ENCODE measurements around the gene JADE2.
A peak's percentile ranks its signal among the peaks of the same experiment; 100 is the strongest.
"Not testable (repeated sequence)": the region's sequence is repeated elsewhere in the genome, so short reads cannot be mapped to it uniquely, and the experiment has no call there.

Gene JADE2

DNA sequence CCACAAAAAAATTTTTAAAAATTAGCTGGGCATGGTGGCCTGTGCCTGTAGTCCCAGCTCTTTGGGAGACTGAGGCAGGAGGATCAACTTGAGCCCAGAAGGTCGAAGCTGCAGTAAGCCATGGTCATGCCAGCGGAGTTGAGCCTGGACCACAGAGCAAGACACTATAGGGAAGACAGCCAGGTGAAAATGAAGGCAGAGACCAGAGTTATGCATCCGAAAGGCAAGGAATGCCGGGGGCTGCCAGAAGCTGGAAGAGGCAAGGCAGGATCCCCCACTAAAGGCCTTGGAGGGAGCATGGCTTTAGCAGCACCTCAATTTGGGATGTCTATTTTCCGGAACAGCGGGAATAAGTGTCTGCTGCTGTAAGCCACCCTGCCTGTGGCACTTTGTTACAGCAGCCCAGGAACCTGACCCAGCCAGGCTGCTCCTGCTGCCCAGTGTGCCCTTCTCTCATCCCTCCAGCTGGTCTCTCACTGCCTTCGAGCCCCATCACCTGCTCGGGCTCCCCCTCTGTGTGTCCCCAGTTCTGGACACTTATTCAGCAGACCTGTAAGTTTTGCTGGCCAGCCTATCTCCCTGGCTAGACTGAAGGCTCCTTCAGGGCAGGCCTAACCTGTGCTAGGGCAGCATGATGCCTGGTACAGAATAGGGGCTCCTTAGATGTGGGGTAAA is 16.8 kb upstream of the JADE2 start:
- no peak for DNase-seq

GRCh38 chr5:134509308-134510040 is 16.0 kb upstream of the JADE2 start:
- DNase-seq = no peak

DNA sequence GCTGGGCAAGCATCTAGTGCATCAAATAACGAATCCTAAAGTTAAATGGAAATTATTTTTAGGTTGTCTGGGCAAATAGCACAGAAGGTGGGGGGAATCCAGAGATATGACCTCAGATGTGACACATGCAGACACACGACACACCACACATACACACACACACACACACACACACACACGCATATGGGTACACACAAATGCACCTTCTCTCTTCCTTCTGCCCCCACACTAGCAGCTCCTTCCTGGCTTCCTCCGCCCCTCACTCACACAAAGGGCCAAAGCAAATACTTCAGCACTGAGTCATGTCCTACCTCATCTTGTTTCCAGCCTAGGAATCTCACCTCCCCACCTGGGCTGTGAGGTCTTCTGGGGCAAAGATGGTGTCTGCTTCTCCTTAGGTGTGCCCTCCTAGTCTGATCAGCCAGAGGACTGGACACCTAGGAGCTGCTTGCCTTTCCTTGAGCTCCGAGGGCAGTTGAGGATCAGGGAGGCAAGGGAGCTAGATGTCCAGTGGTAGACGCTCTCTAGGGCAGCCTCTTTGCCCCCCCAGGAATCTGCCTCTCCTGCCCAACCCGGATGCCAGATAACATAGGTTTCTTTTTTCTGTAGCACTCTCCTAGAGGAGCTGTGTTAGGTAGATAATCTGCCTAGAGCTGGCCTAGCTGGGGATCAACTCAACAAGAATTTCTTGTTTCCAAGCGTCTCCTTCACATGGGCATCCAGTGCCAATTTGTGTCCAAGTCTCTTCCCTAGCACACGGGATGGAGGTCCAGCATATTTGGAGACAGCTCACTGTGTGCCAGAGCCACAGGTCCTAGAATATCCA is 14.3 kb upstream of the JADE2 start:
- no peak for DNase-seq

- DNase-seq = no peak
Observed at GRCh38 chr5:134511796-134512660, 13.4 kb upstream of the JADE2 start.

- DNase-seq = no peak
Observed at GRCh38 chr5:134512661-134512999, 12.8 kb upstream of the JADE2 start.

DNA sequence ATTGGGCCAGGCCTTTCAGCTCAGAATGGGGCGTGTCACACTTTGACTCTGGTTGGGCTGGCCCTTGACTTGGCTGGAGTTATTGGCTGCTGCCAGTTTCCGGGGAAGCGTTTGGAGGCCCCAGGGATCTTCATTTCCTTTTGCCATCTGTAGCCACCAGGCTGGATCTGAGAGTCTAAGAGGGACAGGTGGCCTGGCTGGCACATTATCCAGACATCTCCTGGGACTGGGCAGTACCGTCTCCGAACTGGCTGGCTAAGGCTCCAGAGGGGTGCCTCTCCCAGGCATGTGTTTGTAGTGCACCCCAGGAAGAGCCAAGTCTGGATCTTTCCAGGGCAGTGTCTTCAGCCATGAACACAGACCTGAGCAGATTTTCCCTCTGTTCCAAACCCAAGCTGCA is 9.7 kb upstream of the JADE2 start:
- no peak for DNase-seq

- not testable (repeated sequence) for DNase-seq
Observed at GRCh38 chr5:134516984-134517383, 8.5 kb upstream of the JADE2 start.

- DNase-seq = no peak
Observed at GRCh38 chr5:134517553-134517952, 7.9 kb upstream of the JADE2 start.

DNA sequence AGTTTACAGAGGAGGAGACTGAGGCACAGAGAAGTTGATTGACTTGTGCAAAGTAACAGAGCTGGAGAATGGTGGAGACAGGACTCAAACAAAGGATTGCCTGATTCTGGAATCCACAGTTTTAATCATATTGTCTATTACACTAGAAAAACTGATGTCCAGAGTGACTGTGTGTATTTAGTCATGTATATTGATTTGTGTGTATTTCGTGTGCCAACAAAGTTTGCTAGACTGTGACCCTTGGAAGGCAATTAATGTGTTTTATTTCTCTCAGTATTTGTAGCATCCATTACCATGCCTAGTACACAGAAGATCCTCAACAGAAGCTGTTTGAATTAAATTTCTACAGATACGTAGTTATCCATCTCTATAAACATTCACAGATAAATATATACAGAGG is 5.5 kb upstream of the JADE2 start:
- DNase-seq = no peak

GRCh38 chr5:134521841-134522240 is 3.6 kb upstream of the JADE2 start:
- DNase-seq = no peak

DNA sequence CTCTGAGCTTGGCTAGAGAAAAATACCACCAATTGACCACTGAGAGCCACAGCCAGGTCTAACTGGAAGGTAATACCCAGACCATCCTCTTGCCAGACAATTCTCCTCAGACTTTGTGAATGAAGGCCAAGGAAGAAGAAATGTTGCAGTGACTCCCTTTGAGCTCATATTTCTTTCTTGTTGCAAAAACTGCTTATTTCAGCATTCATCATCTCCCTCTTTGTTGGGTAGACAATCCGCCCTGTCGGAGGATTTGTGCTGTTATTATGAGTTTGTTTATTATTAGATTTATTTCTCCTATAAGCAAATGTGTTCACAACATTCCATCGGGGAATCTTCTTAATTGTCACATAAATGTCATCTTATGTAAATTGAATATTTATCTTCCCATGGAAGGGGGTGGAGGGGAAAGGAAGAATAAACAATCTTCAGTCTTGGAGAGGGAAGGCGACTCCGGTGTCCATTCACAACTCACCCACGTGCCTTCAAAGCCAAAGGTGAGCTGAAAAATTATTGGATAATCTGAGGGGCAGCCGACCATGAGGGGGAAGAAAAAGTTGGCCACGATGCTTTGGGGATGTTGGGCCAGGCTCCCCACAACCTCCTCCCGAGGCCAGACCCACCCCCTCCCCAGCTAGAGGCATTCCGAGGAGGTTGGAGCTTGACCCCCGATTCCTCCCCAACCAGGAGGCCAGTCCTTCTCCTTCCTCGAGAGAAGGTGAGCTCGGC is 1.8 kb upstream of the JADE2 start:
- no peak for DNase-seq

- peak; percentile 74 for DNase-seq
Observed at GRCh38 chr5:134524272-134524825, 1.1 kb upstream of the JADE2 start.

- DNase-seq = peak; percentile 72
Observed at GRCh38 chr5:134525683-134526482, 413 bp downstream of the JADE2 start.

- peak; percentile 61 for DNase-seq
Observed at GRCh38 chr5:134526483-134527155, 1.1 kb downstream of the JADE2 start.

GRCh38 chr5:134527156-134527960 is 1.9 kb downstream of the JADE2 start:
- DNase-seq = peak; percentile 72

GRCh38 chr5:134527961-134528424 is 2.5 kb downstream of the JADE2 start:
- DNase-seq = no peak

- no peak for DNase-seq
Observed at GRCh38 chr5:134528556-134528955, 3.1 kb downstream of the JADE2 start.

DNA sequence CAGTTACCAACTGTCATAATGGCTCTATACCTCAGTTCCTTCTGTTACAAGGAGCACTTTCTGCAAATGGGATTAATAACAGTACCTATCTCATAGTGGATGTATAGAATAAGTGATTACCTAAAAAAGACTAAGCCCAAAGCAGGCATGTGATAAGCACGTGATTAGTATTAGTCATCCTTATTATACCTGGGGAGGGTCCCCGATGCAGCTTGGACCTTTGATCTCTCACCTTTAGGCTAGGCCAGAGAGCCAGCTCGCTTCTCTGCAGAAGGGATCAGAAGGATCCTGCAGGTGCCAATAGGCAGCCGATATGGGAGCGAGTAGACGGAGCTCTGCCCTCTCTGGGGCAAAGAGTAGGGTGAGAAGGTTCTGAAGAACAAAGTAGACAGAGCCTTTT is 4.0 kb downstream of the JADE2 start:
- DNase-seq = no peak

Data from CD4-positive, alpha-beta T cell treated with Interleukin-17A for 1 hour (primary cell).